Activated B cell treated with CpG ODN at 0.5 μM for 24 hours (primary cell): ENCODE measurements around the gene ARHGEF4. TPM values are rescaled to one million over a fixed set of nuclear protein-coding genes. Genes with fewer than 3 reads are reported as not detected.

Source experiments
- ATAC-seq: fragments of 200-7000 bp; cut with Tn5 transposase; one replicate; pipeline ENCODE4 v1.10.0; 2021; ENCODE audit warnings: low read depth, mild to moderate bottlenecking, moderate library complexity
- CTCF ChIA-PET: fragments of 350-600 bp; sonication (Branson Sonifier 250); formaldehyde crosslinking; loops from one replicate; lab custom pipeline; 2021; ENCODE audit warnings: antibody characterized with exemption; lab: Charles Lee
- POLR2A ChIA-PET: fragments of 350-600 bp; sonication (Branson Sonifier 250); formaldehyde crosslinking; loops from one replicate; lab custom pipeline; 2021; ENCODE audit warnings: antibody characterized with exemption; lab: Charles Lee
- DNase-seq: peaks from one replicate; pipeline ENCODE4 v3.0.0; 2022
- H3K27ac Mint-ChIP-seq: one replicate; pipeline ENCODE4 v1.8.0; 2020; ENCODE audit warnings: mixed read lengths
- H3K27me3 Mint-ChIP-seq: one replicate; pipeline ENCODE4 v1.8.0; 2021; ENCODE audit warnings: mixed read lengths
- H3K36me3 Mint-ChIP-seq: one replicate; pipeline ENCODE4 v1.8.0; 2021; ENCODE audit warnings: low read depth, mixed read lengths
- H3K4me1 Mint-ChIP-seq: one replicate; pipeline ENCODE4 v1.8.0; 2021; ENCODE audit warnings: mixed read lengths
- H3K4me3 Mint-ChIP-seq: one replicate; pipeline ENCODE4 v1.8.0; 2020; ENCODE audit warnings: mild to moderate bottlenecking, mixed read lengths
- H3K9me3 Mint-ChIP-seq: one replicate; pipeline ENCODE4 v1.8.0; 2020; ENCODE audit warnings: mixed read lengths
- intact Hi-C: fragments of 100-400 bp; cut with micrococcal nuclease; formaldehyde crosslinking; loops from one replicate; pipeline ENCODE4 v1.15.1; 2024
- total RNA-seq: library from RNA; stranded (reverse); gene quantifications from 2 replicates; pipeline ENCODE4 v1.2.3, GENCODE V29; 2022
- TF ChIP-seq, protein P1 (sequence below): fragments of 200-600 bp; IDR thresholded peaks from one replicate; pipeline ENCODE4 v1.8.0; 2022; ENCODE audit warnings: antibody characterized with exemption, mild to moderate bottlenecking

Gene ARHGEF4
- total RNA-seq, 1 donor from 2014 or later = 0.29 TPM

GRCh38 chr2:130799295-130799694 is 37.4 kb upstream of the ARHGEF4 start:
- DNase-seq = no peak
- CTCF ChIA-PET = interaction anchor here (1.0 to 7.3 kb wide), 3 partner anchors 11 to 122 kb away, joined by 4 to 132 read pairs (median 33); no protein-coding TSS in a partner anchor
- H3K9me3 Mint-ChIP-seq = no peaks in the 10 kb centered on the region
- peaks cover 5% of the 10 kb centered on the region for H3K4me1 Mint-ChIP-seq
- ATAC-seq = no peak
- POLR2A ChIA-PET = no interaction called here
- intact Hi-C loops = loop anchor here (2.0 to 10.0 kb wide), 7 partner anchors 38 to 694 kb away; partner anchors contain the start of genes ARHGEF4, MZT2A and PLEKHB2
- peaks cover 3% of the 10 kb centered on the region for H3K27me3 Mint-ChIP-seq
- no peak overlapping the region for H3K4me3 Mint-ChIP-seq
- H3K27ac Mint-ChIP-seq = no peak overlapping the region
- no peaks in the 10 kb centered on the region for H3K36me3 Mint-ChIP-seq
- TF ChIP-seq, protein P1, sequence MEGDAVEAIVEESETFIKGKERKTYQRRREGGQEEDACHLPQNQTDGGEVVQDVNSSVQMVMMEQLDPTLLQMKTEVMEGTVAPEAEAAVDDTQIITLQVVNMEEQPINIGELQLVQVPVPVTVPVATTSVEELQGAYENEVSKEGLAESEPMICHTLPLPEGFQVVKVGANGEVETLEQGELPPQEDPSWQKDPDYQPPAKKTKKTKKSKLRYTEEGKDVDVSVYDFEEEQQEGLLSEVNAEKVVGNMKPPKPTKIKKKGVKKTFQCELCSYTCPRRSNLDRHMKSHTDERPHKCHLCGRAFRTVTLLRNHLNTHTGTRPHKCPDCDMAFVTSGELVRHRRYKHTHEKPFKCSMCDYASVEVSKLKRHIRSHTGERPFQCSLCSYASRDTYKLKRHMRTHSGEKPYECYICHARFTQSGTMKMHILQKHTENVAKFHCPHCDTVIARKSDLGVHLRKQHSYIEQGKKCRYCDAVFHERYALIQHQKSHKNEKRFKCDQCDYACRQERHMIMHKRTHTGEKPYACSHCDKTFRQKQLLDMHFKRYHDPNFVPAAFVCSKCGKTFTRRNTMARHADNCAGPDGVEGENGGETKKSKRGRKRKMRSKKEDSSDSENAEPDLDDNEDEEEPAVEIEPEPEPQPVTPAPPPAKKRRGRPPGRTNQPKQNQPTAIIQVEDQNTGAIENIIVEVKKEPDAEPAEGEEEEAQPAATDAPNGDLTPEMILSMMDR = no peak

GRCh38 chr2:130805613-130806012 is 31.1 kb upstream of the ARHGEF4 start:
- DNase-seq = no peak
- ChIA-PET POLR2A (no interaction called here), CTCF (no interaction called here)

DNA sequence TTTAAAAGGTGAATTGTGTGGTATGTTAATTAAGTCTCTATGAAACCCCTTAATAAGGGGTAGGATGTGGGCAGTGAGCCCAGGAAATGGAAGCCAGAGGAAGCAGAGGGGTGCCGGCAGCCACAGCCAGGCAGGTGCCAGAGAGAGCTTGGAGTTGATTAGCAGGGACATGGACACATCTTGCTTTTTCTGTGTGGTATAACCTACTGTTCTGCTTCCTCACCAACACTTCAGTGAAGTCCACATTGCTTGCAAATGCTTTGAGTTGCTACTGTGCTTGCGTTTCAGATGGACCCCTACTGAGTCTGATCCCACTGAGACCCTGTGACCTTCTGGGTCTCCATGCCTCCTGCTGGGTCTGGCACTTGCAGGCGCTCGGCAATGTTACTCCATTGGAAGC is 30.3 kb upstream of the ARHGEF4 start:
- Mint-ChIP-seq H3K36me3 (no peaks in the 10 kb centered on the region), H3K27ac (no peak overlapping the region), H3K27me3 (peaks cover 9% of the 10 kb centered on the region), H3K9me3 (no peaks in the 10 kb centered on the region), H3K4me1 (peaks cover 8% of the 10 kb centered on the region), H3K4me3 (no peak overlapping the region)
- no peak for DNase-seq
- ChIA-PET CTCF (no interaction called here), POLR2A (no interaction called here)
- TF ChIP-seq, protein P1 = no peak
- intact Hi-C loops = no loop called here
- no peak for ATAC-seq

More at GRCh38 chr2:130805613-130806012, 31.1 kb upstream of the ARHGEF4 start:
- peaks cover 8% of the 10 kb centered on the region for H3K27me3 Mint-ChIP-seq
- no peak for ATAC-seq
- no peak overlapping the region for H3K27ac Mint-ChIP-seq
- no peak overlapping the region for H3K4me3 Mint-ChIP-seq
- peaks cover 2% of the 10 kb centered on the region for H3K4me1 Mint-ChIP-seq
- TF ChIP-seq, protein P1 = no peak
- no peaks in the 10 kb centered on the region for H3K36me3 Mint-ChIP-seq
- intact Hi-C loops = no loop called here
- no peaks in the 10 kb centered on the region for H3K9me3 Mint-ChIP-seq

DNA sequence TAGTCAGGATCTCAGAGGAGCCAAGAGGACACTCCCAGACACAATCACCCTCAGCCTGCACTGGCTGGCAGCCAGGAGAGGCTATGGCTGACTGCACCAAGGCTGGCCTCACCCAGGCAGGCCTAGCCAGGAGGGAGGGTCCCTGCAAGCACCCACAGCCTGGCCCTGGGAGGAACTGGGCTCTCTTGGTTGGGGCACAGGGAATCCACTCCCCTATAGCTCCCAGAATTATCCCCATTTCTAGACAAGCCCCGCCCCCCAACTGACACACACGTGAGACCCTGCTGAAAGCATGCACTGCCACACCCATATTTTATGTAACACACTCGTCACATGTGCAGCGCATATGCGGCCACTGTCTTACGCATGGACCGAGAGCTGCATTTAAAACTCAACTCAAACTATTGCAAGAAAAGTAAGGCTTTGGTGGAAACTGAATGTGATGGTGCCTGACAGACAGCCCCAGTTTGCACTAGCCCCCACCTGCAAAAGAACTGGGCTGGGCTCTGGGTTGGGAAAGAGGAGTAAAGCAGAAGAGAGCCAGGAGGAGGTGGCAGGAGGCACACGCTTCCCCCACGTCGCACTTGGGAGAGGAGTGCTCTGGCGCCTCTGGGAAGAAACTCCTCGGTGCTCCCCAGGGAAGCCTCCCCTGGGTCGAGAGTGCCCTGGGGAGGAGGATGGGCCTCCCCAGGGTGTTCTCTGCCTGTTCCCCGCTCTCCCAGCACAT is 28.9 kb upstream of the ARHGEF4 start:
- H3K4me1 Mint-ChIP-seq = peaks cover 16% of the 10 kb centered on the region
- ChIA-PET CTCF (interaction anchor here (1.1 kb wide), 1 partner anchor 11 kb away, joined by 3 read pairs; no protein-coding TSS in a partner anchor), POLR2A (no interaction called here)
- no peak overlapping the region for H3K27ac Mint-ChIP-seq
- no peaks in the 10 kb centered on the region for H3K36me3 Mint-ChIP-seq
- intact Hi-C loops = no loop called here
- DNase-seq (no peak), ATAC-seq (no peak)
- H3K27me3 Mint-ChIP-seq = peaks cover 9% of the 10 kb centered on the region
- H3K9me3 Mint-ChIP-seq = no peaks in the 10 kb centered on the region
- no peak overlapping the region for H3K4me3 Mint-ChIP-seq
- TF ChIP-seq, protein P1 = no peak

DNA sequence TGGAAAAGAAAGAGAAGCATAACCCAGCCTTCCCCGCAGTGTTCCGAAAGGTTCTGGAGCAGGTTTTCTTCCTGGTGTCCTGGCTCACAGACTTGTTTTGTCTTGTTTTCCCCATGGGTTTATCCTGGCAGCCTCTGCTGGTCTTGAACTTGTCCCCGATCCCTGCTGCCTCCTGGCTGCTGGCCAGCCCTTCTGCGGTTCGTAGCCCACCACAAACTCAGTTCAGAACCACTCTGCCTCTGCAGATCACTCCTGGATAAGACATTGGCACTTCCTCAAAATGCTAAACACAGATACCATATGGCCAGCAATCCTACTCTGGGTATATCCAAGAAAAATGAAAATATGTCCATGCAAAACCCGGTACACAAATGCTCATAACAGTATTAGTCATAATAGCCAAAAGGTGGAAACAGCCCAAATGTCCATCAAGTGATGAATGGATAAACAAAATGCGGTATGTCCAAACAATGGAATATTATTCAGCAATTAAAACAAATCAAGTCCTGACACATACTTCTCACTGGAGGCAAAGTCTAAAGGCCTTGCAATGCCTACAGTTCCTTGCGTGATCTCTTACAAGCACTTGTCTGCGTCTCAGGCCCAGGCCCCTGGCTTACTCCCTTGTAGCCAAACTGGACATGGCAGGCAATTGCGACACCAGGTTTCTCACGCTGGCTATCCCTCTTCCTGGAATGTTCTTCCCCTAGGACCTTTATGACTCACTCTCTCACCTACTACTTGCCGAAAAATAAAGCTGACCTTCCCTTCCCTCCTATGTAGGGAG is 28.0 kb upstream of the ARHGEF4 start:
- CTCF ChIA-PET = interaction anchor here (1.1 kb wide), 1 partner anchor 11 kb away, joined by 3 read pairs; no protein-coding TSS in a partner anchor
- POLR2A ChIA-PET = no interaction called here

More for the DNA sequence above, 28.0 kb upstream of the ARHGEF4 start:
- no peaks in the 10 kb centered on the region for H3K36me3 Mint-ChIP-seq
- TF ChIP-seq, protein P1 = no peak
- intact Hi-C loops = no loop called here
- DNase-seq (no peak), ATAC-seq (no peak)
- H3K9me3 Mint-ChIP-seq = no peaks in the 10 kb centered on the region
- H3K27me3 Mint-ChIP-seq = peaks cover 9% of the 10 kb centered on the region
- H3K4me1 Mint-ChIP-seq = peaks cover 16% of the 10 kb centered on the region
- H3K4me3 Mint-ChIP-seq = no peak overlapping the region
- H3K27ac Mint-ChIP-seq = no peak overlapping the region
